WERI-Rb-1 (cell line): Measurements from ENCODE around the gene EPO.
"Not testable (repeated sequence)": the region's sequence is repeated elsewhere in the genome, so short reads cannot be mapped to it uniquely, and the experiment has no call there.

Experiments used
- DNase-seq: peaks from one replicate; pipeline ENCODE4 v3.0.0-alpha.2; 2020
- H3K27ac ChIP-seq: fragments of 250-450 bp; sonication (Bioruptor Pico); 2 replicates; pipeline ENCODE4 v1.5.1; 2020; ENCODE audit warnings: mild to moderate bottlenecking, moderate library complexity
- H3K27me3 ChIP-seq: fragments of 250-450 bp; sonication (Bioruptor Pico); 2 replicates; pipeline ENCODE4 v1.5.1; 2021; ENCODE audit warnings: mild to moderate bottlenecking, low read depth, moderate library complexity; ENCODE audit not compliant: insufficient read depth, severe bottlenecking
- H3K36me3 ChIP-seq: fragments of 250-450 bp; sonication (Bioruptor Pico); 2 replicates; pipeline ENCODE4 v1.5.1; 2020; ENCODE audit warnings: mild to moderate bottlenecking, moderate library complexity
- H3K4me3 ChIP-seq: 2 replicates; pipeline ENCODE4 v1.5.1; 2011; ENCODE audit warnings: low read depth, mild to moderate bottlenecking, control low read depth, low read length
- H3K9me3 ChIP-seq: fragments of 250-450 bp; sonication (Bioruptor Pico); 2 replicates; pipeline ENCODE4 v1.5.1; 2021; ENCODE audit warnings: mild to moderate bottlenecking, moderate library complexity; ENCODE audit not compliant: severe bottlenecking
- TF ChIP-seq, protein P1 (sequence below): IDR thresholded peaks from 2 replicates; pipeline ENCODE4 v1.5.1; 2011; ENCODE audit warnings: low read depth, mild to moderate bottlenecking, control low read depth, inconsistent platforms, low read length

The EPO gene

DNA sequence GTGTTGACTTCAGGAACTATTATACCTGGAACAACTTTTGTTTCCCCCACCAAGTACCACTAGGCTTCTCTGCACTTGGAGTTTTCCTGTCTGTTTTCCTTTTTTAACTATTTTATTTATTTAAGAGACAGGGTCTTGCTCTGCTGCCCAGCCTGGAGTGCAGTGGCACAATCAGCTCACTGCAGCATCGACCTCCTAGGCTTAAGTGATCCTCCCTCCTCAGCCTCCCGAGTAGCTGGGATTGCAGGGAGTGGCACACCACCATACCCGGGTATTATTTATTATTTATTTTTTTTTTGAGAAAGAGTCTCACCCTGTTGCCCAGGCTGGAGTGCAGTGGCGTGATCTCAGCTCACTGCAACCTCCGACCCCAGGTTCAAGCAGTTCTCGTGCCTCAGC lies 24.1 kb upstream of the EPO start:
- Histone ChIP-seq H3K27ac (no peak overlapping the region), H3K4me3 (no peak overlapping the region), H3K9me3 (no peaks in the 10 kb centered on the region), H3K27me3 (peaks cover 9% of the 10 kb centered on the region), H3K36me3 (peaks cover 12% of the 10 kb centered on the region)
- no peak for DNase-seq
- TF ChIP-seq, protein P1, sequence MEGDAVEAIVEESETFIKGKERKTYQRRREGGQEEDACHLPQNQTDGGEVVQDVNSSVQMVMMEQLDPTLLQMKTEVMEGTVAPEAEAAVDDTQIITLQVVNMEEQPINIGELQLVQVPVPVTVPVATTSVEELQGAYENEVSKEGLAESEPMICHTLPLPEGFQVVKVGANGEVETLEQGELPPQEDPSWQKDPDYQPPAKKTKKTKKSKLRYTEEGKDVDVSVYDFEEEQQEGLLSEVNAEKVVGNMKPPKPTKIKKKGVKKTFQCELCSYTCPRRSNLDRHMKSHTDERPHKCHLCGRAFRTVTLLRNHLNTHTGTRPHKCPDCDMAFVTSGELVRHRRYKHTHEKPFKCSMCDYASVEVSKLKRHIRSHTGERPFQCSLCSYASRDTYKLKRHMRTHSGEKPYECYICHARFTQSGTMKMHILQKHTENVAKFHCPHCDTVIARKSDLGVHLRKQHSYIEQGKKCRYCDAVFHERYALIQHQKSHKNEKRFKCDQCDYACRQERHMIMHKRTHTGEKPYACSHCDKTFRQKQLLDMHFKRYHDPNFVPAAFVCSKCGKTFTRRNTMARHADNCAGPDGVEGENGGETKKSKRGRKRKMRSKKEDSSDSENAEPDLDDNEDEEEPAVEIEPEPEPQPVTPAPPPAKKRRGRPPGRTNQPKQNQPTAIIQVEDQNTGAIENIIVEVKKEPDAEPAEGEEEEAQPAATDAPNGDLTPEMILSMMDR: no peak

DNA sequence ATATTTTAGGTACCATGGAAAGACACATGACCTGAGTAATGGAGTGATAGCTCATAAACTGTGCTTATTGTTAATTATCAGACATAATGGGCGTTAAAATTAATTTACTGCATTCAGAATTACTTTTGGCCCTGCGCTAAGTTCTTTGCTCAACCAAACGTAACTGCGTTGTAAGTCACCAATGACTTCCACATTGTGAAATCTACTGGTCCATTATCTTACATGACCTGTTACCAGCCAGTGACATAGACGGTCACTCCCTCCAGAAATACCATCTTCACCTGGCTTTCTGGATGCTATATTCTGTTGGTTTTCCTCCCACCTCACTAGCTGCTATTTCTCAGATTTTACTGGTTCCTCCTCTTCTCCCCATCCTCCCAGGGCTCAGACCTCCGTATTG lies 21.2 kb upstream of the EPO start:
- peaks cover 11% of the 10 kb centered on the region for H3K27me3 ChIP-seq
- no peak overlapping the region for H3K27ac ChIP-seq
- TF ChIP-seq, protein P1: no peak
- no peak for DNase-seq
- H3K36me3 ChIP-seq: no peaks in the 10 kb centered on the region
- H3K4me3 ChIP-seq: no peak overlapping the region
- no peaks in the 10 kb centered on the region for H3K9me3 ChIP-seq

DNA sequence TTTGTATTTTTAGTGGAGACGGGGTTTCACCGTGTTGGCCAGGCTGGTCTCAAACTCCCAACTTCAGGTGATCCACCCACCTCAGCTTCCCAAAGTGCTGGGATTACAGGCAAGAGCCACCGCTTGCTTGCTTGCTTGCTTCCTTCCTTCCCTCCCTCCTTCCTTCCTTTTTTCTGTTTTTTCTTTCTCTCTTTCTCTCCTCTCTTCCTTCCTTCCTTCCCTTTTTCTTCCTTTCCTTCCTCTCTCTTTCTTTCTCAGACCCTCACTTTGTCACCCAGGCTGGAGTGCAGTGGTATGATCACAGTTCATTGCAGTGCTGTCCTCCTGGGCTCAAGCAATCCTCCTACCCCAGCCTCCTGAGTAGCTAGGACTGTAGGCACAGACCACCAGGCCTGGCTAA lies 19.2 kb upstream of the EPO start:
- H3K27me3 ChIP-seq: peaks cover 11% of the 10 kb centered on the region
- H3K9me3 ChIP-seq, H3K27ac ChIP-seq, H3K4me3 ChIP-seq, H3K36me3 ChIP-seq, DNase-seq: not testable (repeated sequence)

DNA sequence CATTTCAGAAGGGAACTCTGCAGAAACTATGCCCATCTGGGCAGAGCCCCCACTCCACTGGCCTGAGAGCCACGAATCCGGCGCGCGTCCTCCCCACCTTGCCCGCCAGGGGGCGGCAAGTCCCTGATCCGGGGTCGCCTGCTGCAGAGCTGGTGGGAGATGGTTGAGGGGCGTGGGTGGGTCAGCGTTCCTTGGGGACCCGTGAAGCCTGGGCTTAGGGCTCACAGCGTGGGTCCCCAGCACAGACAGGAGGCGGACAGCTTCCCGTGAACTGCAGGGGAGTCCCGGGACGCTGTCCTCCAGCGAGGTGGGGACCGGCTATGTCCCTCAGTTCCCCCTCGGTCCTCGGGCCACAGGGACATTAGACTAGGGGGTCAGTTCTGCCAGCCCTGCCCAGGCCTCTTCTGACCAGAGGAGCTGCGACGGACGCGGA lies 14.9 kb upstream of the EPO start:
- peak overlapping the region; percentile 93 for H3K27ac ChIP-seq

DNA sequence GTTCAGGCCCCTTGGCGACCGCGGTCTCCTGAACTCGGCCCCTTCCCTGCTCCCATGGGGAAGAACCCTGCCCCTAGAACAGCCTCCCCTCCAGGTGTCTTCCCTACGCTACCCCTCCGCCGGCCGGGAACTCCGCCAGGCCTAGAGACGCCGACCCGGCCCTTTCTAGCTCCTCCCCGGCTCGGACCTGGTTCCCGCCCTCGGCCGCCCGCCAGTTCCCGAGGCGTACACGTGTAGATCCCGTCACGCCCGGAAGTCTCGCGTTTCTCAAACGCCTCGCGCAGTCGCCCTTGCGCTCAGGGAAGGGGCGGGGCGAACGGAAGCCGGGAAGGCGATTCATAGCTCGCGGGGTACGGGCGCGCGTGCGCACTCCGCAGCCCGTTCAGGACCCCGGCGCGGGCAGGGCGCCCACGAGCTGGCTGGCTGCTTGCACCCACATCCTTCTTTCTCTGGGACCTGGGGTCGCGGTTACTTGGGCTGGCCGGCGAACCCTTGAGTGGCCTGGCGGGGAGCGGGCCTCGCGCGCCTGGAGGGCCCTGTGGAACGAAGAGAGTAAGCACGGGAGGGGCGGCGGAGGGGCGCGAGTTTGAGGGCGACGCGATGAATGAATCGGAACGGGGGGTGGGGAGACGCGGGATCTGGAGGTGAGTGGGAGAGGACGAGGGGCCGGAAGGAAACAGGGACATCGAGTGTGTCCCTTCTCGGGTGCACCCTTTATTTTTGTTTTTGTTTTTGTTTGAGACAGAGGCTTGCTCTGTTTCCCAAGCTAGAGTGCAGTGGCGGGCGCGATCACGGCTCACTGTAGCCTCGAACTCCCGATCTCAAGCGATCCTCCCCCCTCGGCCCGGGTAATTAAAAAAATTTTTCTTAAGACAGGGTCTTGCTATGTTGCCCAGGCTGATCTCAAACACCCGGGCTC lies 14.3 kb upstream of the EPO start, which contains the start of gene POP7:
Gene POP7 (plus strand): TSS at position 369 of the 919 bp plus-strand sequence. CDS start 710 bp downstream, outside the sequence.
- H3K27me3 ChIP-seq: peaks cover 2% of the 10 kb centered on the region
- H3K36me3 ChIP-seq: peaks cover 24% of the 10 kb centered on the region
- peak within 1 kb of the TSS; percentile 63 for H3K4me3 ChIP-seq
- TF ChIP-seq, protein P1: no peak
- peak; percentile 98 for DNase-seq
- H3K27ac ChIP-seq: peak within 1 kb of the TSS; percentile 93
- H3K9me3 ChIP-seq: no peaks in the 10 kb centered on the region

More for the DNA sequence above, 14.9 kb upstream of the EPO start:
- Histone ChIP-seq H3K9me3 (no peaks in the 10 kb centered on the region), H3K4me3 (peak overlapping the region; percentile 63), H3K36me3 (peaks cover 24% of the 10 kb centered on the region), H3K27me3 (peaks cover 2% of the 10 kb centered on the region)
- TF ChIP-seq, protein P1: peak; percentile 91
- DNase-seq: peak; percentile 85

DNA sequence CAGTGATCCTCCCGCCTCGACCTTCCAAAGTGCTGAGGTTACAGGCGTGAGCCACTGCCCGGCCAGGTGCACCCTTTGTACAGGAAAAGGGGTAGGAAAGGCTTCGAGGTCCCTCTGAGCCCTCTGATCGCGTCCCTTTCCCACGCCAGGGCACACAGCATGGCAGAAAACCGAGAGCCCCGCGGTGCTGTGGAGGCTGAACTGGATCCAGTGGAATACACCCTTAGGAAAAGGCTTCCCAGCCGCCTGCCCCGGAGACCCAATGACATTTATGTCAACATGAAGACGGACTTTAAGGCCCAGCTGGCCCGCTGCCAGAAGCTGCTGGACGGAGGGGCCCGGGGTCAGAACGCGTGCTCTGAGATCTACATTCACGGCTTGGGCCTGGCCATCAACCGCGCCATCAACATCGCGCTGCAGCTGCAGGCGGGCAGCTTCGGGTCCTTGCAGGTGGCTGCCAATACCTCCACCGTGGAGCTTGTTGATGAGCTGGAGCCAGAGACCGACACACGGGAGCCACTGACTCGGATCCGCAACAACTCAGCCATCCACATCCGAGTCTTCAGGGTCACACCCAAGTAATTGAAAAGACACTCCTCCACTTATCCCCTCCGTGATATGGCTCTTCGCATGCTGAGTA lies 13.5 kb upstream of the EPO start:
- Histone ChIP-seq H3K4me3 (peak overlapping the region; percentile 63), H3K27ac (peak overlapping the region; percentile 93), H3K36me3 (peaks cover 24% of the 10 kb centered on the region), H3K9me3 (no peaks in the 10 kb centered on the region), H3K27me3 (no peaks in the 10 kb centered on the region)
- no peak for DNase-seq
- TF ChIP-seq, protein P1: no peak
